ENCODE data around the gene FOXRED2. TPM values are rescaled to one million over a fixed set of nuclear protein-coding genes. Genes with fewer than 3 reads are reported as not detected.

FOXRED2 gene
- total RNA-seq, 1 donor, result 1.3 TPM

GRCh38 chr22:36493690-36494110 lies 13.1 kb downstream of the FOXRED2 start:
- Histone ChIP-seq H3K4me3 (ENCODE audit: low read length) (no peak overlapping the region), H3K4me1 (ENCODE audit: insufficient read depth, low read length) (peaks cover 25% of the 10 kb centered on the region), H3K9me3 (ENCODE audit: low read depth, low read length) (no peaks in the 10 kb centered on the region), H3K27me3 (ENCODE audit: insufficient read depth, low read length) (no peaks in the 10 kb centered on the region)

GRCh38 chr22:36492109-36492508 lies 14.7 kb downstream of the FOXRED2 start:
- no peak overlapping the region for H3K4me3 ChIP-seq (ENCODE audit: low read length)
- H3K27me3 ChIP-seq (ENCODE audit: insufficient read depth, low read length), result no peaks in the 10 kb centered on the region
- peaks cover 25% of the 10 kb centered on the region for H3K4me1 ChIP-seq (ENCODE audit: insufficient read depth, low read length)
- H3K9me3 ChIP-seq (ENCODE audit: low read depth, low read length), result no peaks in the 10 kb centered on the region

- H3K27me3 ChIP-seq (ENCODE audit: insufficient read depth, low read length), result no peaks in the 10 kb centered on the region
- peaks cover 25% of the 10 kb centered on the region for H3K4me1 ChIP-seq (ENCODE audit: insufficient read depth, low read length)
- no peaks in the 10 kb centered on the region for H3K9me3 ChIP-seq (ENCODE audit: low read depth, low read length)
- H3K4me3 ChIP-seq (ENCODE audit: low read length), result no peak overlapping the region
Observed at GRCh38 chr22:36491155-36491554, 15.7 kb downstream of the FOXRED2 start.

GRCh38 chr22:36486619-36487384 lies 20.0 kb downstream of the FOXRED2 start:
- Histone ChIP-seq H3K27me3 (ENCODE audit: insufficient read depth, low read length) (no peaks in the 10 kb centered on the region), H3K4me1 (ENCODE audit: insufficient read depth, low read length) (peaks cover 8% of the 10 kb centered on the region), H3K9me3 (ENCODE audit: low read depth, low read length) (no peaks in the 10 kb centered on the region), H3K4me3 (ENCODE audit: low read length) (no peak overlapping the region)

GRCh38 chr22:36481393-36482168 lies 25.3 kb downstream of the FOXRED2 start, which contains the start of gene TXN2:
Gene TXN2 (minus strand): TSS chr22:36481640. CDS start chr22:36480837, 803 bp downstream.
- Histone ChIP-seq H3K27me3 (ENCODE audit: insufficient read depth, low read length) (no peaks in the 10 kb centered on the region), H3K9me3 (ENCODE audit: low read depth, low read length) (no peaks in the 10 kb centered on the region), H3K4me1 (ENCODE audit: insufficient read depth, low read length) (peaks cover 15% of the 10 kb centered on the region), H3K4me3 (ENCODE audit: low read length) (peak within 1 kb of the TSS; percentile 66)

- H3K4me1 ChIP-seq (ENCODE audit: insufficient read depth, low read length), result peaks cover 15% of the 10 kb centered on the region
- H3K9me3 ChIP-seq (ENCODE audit: low read depth, low read length), result no peaks in the 10 kb centered on the region
- peak overlapping the region; percentile 66 for H3K4me3 ChIP-seq (ENCODE audit: low read length)
- no peaks in the 10 kb centered on the region for H3K27me3 ChIP-seq (ENCODE audit: insufficient read depth, low read length)
Observed at GRCh38 chr22:36480941-36481392, 25.9 kb downstream of the FOXRED2 start.

GRCh38 chr22:36478966-36479365 lies 27.9 kb downstream of the FOXRED2 start:
- Histone ChIP-seq H3K4me1 (ENCODE audit: insufficient read depth, low read length) (peaks cover 15% of the 10 kb centered on the region), H3K4me3 (ENCODE audit: low read length) (no peak overlapping the region), H3K27me3 (ENCODE audit: insufficient read depth, low read length) (no peaks in the 10 kb centered on the region), H3K9me3 (ENCODE audit: low read depth, low read length) (no peaks in the 10 kb centered on the region)

GRCh38 chr22:36475341-36475740 lies 31.5 kb downstream of the FOXRED2 start:
- H3K9me3 ChIP-seq (ENCODE audit: low read depth, low read length), result no peaks in the 10 kb centered on the region
- H3K27me3 ChIP-seq (ENCODE audit: insufficient read depth, low read length), result no peaks in the 10 kb centered on the region
- H3K4me1 ChIP-seq (ENCODE audit: insufficient read depth, low read length), result peaks cover 10% of the 10 kb centered on the region
- no peak overlapping the region for H3K4me3 ChIP-seq (ENCODE audit: low read length)

- peaks cover 30% of the 10 kb centered on the region for H3K4me1 ChIP-seq (ENCODE audit: insufficient read depth, low read length)
- no peak overlapping the region for H3K4me3 ChIP-seq (ENCODE audit: low read length)
- H3K27me3 ChIP-seq (ENCODE audit: insufficient read depth, low read length), result no peaks in the 10 kb centered on the region
- no peaks in the 10 kb centered on the region for H3K9me3 ChIP-seq (ENCODE audit: low read depth, low read length)
Observed at GRCh38 chr22:36472689-36473088, 34.2 kb downstream of the FOXRED2 start.

GRCh38 chr22:36471341-36471821 lies 35.5 kb downstream of the FOXRED2 start:
- Histone ChIP-seq H3K4me1 (ENCODE audit: insufficient read depth, low read length) (peaks cover 44% of the 10 kb centered on the region), H3K9me3 (ENCODE audit: low read depth, low read length) (no peaks in the 10 kb centered on the region), H3K4me3 (ENCODE audit: low read length) (no peak overlapping the region), H3K27me3 (ENCODE audit: insufficient read depth, low read length) (no peaks in the 10 kb centered on the region)

- Histone ChIP-seq H3K4me3 (ENCODE audit: low read length) (no peak overlapping the region), H3K4me1 (ENCODE audit: insufficient read depth, low read length) (peaks cover 48% of the 10 kb centered on the region)
Observed at GRCh38 chr22:36470994-36471331, 35.9 kb downstream of the FOXRED2 start.

GRCh38 chr22:36470162-36470993 lies 36.5 kb downstream of the FOXRED2 start:
- no peaks in the 10 kb centered on the region for H3K27me3 ChIP-seq (ENCODE audit: insufficient read depth, low read length)
- peaks cover 53% of the 10 kb centered on the region for H3K4me1 ChIP-seq (ENCODE audit: insufficient read depth, low read length)
- no peak overlapping the region for H3K4me3 ChIP-seq (ENCODE audit: low read length)
- H3K9me3 ChIP-seq (ENCODE audit: low read depth, low read length), result no peaks in the 10 kb centered on the region

More at GRCh38 chr22:36470994-36471331, 35.9 kb downstream of the FOXRED2 start:
- Histone ChIP-seq H3K27me3 (ENCODE audit: insufficient read depth, low read length) (no peaks in the 10 kb centered on the region), H3K9me3 (ENCODE audit: low read depth, low read length) (no peaks in the 10 kb centered on the region)

- Histone ChIP-seq H3K9me3 (ENCODE audit: low read depth, low read length) (no peaks in the 10 kb centered on the region), H3K4me1 (ENCODE audit: insufficient read depth, low read length) (peaks cover 53% of the 10 kb centered on the region), H3K27me3 (ENCODE audit: insufficient read depth, low read length) (no peaks in the 10 kb centered on the region), H3K4me3 (ENCODE audit: low read length) (no peak overlapping the region)
Observed at GRCh38 chr22:36469094-36469710, 37.6 kb downstream of the FOXRED2 start.

- peaks cover 47% of the 10 kb centered on the region for H3K4me1 ChIP-seq (ENCODE audit: insufficient read depth, low read length)
- no peaks in the 10 kb centered on the region for H3K9me3 ChIP-seq (ENCODE audit: low read depth, low read length)
- no peaks in the 10 kb centered on the region for H3K27me3 ChIP-seq (ENCODE audit: insufficient read depth, low read length)
- H3K4me3 ChIP-seq (ENCODE audit: low read length), result no peak overlapping the region
Observed at GRCh38 chr22:36467946-36468345, 38.9 kb downstream of the FOXRED2 start.

Measured in mononuclear cell (primary cell).